WI38 (cell line): ENCODE measurements around the gene RPH3AL.
"Not testable (repeated sequence)": the region's sequence is repeated elsewhere in the genome, so short reads cannot be mapped to it uniquely, and the experiment has no call there.

ENCODE experiments used
- H3K4me3 ChIP-seq: 2 replicates; pipeline ENCODE4 v1.5.1; 2011; ENCODE audit warnings: low read depth, mild to moderate bottlenecking, control low read depth, low read length
- TF ChIP-seq, protein P1 (sequence below): IDR thresholded peaks from 2 replicates; pipeline ENCODE4 v1.5.1; 2012; ENCODE audit warnings: low read depth, mild to moderate bottlenecking, control low read depth, low read length

RPH3AL gene

DNA sequence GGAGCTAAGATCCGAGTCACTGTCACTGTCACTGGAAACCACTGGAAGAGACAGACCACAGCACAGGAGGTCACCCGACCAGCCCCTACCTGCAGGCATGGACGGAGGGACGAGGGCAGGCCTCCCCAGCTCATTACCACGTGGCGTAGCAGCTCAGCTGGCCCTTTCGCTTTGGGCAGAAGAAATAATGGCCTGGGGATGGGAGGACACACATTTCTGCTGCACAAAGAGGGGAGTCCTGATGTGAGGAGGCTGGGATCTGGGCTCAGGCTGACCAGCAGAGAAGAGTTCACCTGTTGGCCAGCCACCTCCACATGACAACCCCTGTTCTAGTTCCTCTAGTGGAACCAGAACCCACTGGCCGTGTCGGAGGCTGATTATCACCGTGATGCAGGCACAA lies 132.9 kb downstream of the RPH3AL start:
- TF ChIP-seq, protein P1, sequence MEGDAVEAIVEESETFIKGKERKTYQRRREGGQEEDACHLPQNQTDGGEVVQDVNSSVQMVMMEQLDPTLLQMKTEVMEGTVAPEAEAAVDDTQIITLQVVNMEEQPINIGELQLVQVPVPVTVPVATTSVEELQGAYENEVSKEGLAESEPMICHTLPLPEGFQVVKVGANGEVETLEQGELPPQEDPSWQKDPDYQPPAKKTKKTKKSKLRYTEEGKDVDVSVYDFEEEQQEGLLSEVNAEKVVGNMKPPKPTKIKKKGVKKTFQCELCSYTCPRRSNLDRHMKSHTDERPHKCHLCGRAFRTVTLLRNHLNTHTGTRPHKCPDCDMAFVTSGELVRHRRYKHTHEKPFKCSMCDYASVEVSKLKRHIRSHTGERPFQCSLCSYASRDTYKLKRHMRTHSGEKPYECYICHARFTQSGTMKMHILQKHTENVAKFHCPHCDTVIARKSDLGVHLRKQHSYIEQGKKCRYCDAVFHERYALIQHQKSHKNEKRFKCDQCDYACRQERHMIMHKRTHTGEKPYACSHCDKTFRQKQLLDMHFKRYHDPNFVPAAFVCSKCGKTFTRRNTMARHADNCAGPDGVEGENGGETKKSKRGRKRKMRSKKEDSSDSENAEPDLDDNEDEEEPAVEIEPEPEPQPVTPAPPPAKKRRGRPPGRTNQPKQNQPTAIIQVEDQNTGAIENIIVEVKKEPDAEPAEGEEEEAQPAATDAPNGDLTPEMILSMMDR: no peak
- no peak overlapping the region for H3K4me3 ChIP-seq

DNA sequence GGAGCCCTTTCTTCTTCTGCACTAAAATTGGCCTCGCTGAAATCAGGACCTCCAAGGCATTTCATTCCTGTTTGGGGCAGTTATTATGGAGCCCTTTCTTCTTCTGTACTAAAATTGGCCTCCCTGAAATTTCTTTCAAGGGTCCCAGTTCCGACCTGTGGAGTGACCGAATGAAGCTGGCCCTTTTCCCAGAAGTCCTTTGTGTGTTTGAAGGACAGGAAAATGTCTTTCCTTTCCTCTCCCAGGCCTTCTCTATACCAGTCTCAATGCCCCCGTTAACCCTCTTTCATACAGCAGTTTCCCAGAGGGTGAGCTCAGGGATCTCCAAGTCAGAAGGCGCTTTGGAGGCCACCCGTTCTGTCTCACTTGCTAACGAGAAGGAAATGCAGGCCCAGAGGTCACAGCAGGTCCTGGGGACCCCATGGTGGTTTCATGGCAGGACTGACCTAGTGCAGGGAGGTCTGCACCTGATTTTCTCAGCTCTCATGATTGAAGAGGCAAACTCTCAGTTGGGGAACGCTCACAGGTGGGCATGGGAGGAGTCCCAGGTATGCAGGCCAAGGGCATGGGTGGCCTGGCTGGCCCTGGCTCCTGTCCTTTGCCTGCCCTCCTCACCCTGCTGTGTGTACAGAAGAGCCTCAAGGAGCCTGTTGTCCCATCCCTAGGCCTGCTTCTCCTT lies 134.0 kb downstream of the RPH3AL start:
- H3K4me3 ChIP-seq: no peak overlapping the region
- TF ChIP-seq, protein P1: no peak

- TF ChIP-seq, protein P1: no peak
- no peak overlapping the region for H3K4me3 ChIP-seq
Observed at GRCh38 chr17:216625-217024, 136.0 kb downstream of the RPH3AL start.

- not testable (repeated sequence) for H3K4me3 ChIP-seq
Observed at GRCh38 chr17:215563-216478, 136.8 kb downstream of the RPH3AL start.

DNA sequence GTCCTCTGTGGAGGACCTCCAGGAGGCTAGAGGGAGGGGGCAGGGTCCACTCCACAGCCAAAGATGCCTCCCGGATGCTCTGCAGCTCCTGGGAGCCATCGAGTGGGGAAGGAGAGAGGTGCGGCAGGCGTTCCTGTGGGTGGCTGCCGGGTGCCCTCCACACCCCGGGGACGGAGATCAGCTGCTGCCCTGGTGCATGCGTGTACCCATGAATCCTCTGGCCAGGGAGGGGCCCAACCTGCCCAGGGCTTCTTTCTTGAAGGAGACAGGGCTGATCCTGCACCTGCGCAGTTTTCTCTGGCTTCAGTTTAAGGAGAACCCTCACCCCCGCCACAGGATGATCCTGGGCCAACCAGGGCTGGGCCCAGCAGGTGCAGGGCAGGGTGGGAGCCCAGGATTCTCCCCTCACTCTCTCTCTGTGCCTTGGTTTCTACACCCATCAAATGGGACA lies 137.7 kb downstream of the RPH3AL start:
- no peak overlapping the region for H3K4me3 ChIP-seq
- TF ChIP-seq, protein P1: no peak

GRCh38 chr17:213286-214105 lies 139.1 kb downstream of the RPH3AL start:
- H3K4me3 ChIP-seq: no peak overlapping the region
- TF ChIP-seq, protein P1: no peak

DNA sequence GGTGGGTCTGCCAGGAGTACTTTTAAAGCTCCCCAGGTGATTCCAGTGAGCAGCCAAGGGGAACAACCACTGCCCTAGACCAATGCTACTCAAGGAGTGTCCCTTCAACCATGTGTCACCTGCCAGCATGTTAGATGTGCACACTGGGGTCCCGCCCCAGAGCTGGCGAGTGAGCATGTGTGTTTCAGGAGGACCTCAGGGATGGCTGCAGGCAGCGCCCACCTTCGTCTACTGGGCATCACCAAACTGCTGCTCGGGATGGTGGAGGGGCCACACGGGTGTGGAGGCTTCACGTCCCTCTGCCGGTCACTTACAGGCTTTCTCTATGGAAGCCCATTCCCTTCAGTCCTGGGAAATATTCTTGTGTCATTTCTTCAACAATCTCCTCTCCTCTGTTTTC lies 142.2 kb downstream of the RPH3AL start:
- no peak overlapping the region for H3K4me3 ChIP-seq
- TF ChIP-seq, protein P1: no peak
